Measurements from ENCODE around the gene ETFRF1. TPM values are rescaled to one million over a fixed set of nuclear protein-coding genes. Genes with fewer than 3 reads are reported as not detected.

The ETFRF1 gene
- total RNA-seq, 1 experiment from 2014 or later: 5.9 TPM

GRCh38 chr12:25208554-25208953 is 13.5 kb downstream of the ETFRF1 start:
- Mint-ChIP-seq H3K4me3 (no peak overlapping the region), H3K27ac (peak overlapping the region; percentile 25; the same call in 1 of the 2 replicates), H3K4me1 (no peaks in the 10 kb centered on the region), H3K27me3 (ENCODE audit: low read depth) (no peaks in the 10 kb centered on the region), H3K9me3 (no peaks in the 10 kb centered on the region), H3K36me3 (peaks cover 17% of the 10 kb centered on the region)
- TF ChIP-seq ZNF263 (CRISPR knock-in tag; IDR thresholded peaks at IDR 0.05; ENCODE audit: low read depth) (no peak), RELA (CRISPR knock-in tag; IDR thresholded peaks at IDR 0.05; ENCODE audit: borderline replicate concordance) (no peak)
- DNase-seq (ENCODE audit: low spot score) (no peak), ATAC-seq (no peak)
- POLR2A ChIA-PET: interaction anchor here (1.4 kb wide), 1 partner anchor 14 kb away, joined by 5 read pairs; the partner anchor contains the start of genes DNAI7 and ETFRF1
- CTCF ChIA-PET: interaction anchor here (1.9 kb wide), 1 partner anchor 179 kb away, joined by 5 read pairs; no protein-coding TSS in a partner anchor

- DNase-seq (ENCODE audit: low spot score) (no peak), ATAC-seq (no peak)
- H3K36me3 Mint-ChIP-seq: peaks cover 13% of the 10 kb centered on the region
- CTCF ChIA-PET: no interaction called here
- H3K4me3 Mint-ChIP-seq: no peak overlapping the region
- H3K27ac Mint-ChIP-seq: no peak overlapping the region
- no peaks in the 10 kb centered on the region for H3K4me1 Mint-ChIP-seq
- POLR2A ChIA-PET: interaction anchor here (1.0 kb wide), 1 partner anchor 171 kb away, joined by 3 read pairs; no protein-coding TSS in a partner anchor
- no peaks in the 10 kb centered on the region for H3K9me3 Mint-ChIP-seq
- H3K27me3 Mint-ChIP-seq (ENCODE audit: low read depth): no peaks in the 10 kb centered on the region
- TF ChIP-seq PREB (CRISPR knock-in tag; IDR thresholded peaks at IDR 0.05; ENCODE audit: borderline replicate concordance) (no peak), OVOL2 (CRISPR knock-in tag; IDR thresholded peaks at IDR 0.05; ENCODE audit: borderline replicate concordance) (no peak), FOXP4 (CRISPR knock-in tag; IDR thresholded peaks at IDR 0.05) (no peak), ERG (CRISPR knock-in tag; IDR thresholded peaks at IDR 0.05) (no peak), ESRRA (CRISPR knock-in tag; IDR thresholded peaks at IDR 0.05; ENCODE audit: borderline replicate concordance) (no peak), ATF1 (CRISPR knock-in tag; IDR thresholded peaks at IDR 0.05) (no peak), ZNF532 (CRISPR knock-in tag; IDR thresholded peaks at IDR 0.05; ENCODE audit: borderline replicate concordance) (no peak), NR3C1 (CRISPR knock-in tag; conservative IDR thresholded peaks at IDR 0.05; ENCODE audit: low read depth) (no peak), ZNF317 (CRISPR knock-in tag; IDR thresholded peaks at IDR 0.05; ENCODE audit: borderline replicate concordance, low read depth) (no peak), MLX (CRISPR knock-in tag; IDR thresholded peaks at IDR 0.05) (no peak), E2F4 (CRISPR knock-in tag; IDR thresholded peaks at IDR 0.05; ENCODE audit: borderline replicate concordance, low read depth) (no peak), TCF7 (CRISPR knock-in tag; IDR thresholded peaks at IDR 0.05; ENCODE audit: low read depth) (no peak), ZNF281 (CRISPR knock-in tag; IDR thresholded peaks at IDR 0.05) (no peak), KAT7 (CRISPR knock-in tag; IDR thresholded peaks at IDR 0.05; ENCODE audit: borderline replicate concordance) (no peak)
These were observed 18.3 kb downstream of the ETFRF1 start for GRCh38 chr12:25213338-25213737.
